OCI-LY1 (cell line): ENCODE data around the gene LAYN.

Experiments
- EZH2 ChIP-seq: fragments of 200-600 bp; sonication (generic), shearing (Covaris generic); IDR thresholded peaks from 2 replicates; pipeline ENCODE4 v1.8.0; 2017; ENCODE audit warnings: borderline replicate concordance, mixed run types, mild to moderate bottlenecking, antibody characterized with exemption, low read length, moderate library complexity, mixed read lengths
- TF ChIP-seq, protein P1 (sequence below): fragments of 200-600 bp; sonication (generic), shearing (Covaris generic); IDR thresholded peaks from 2 replicates; pipeline ENCODE4 v1.5.1; 2017; ENCODE audit warnings: mild to moderate bottlenecking, antibody characterized with exemption, low read length, moderate library complexity, mixed read lengths

DNA sequence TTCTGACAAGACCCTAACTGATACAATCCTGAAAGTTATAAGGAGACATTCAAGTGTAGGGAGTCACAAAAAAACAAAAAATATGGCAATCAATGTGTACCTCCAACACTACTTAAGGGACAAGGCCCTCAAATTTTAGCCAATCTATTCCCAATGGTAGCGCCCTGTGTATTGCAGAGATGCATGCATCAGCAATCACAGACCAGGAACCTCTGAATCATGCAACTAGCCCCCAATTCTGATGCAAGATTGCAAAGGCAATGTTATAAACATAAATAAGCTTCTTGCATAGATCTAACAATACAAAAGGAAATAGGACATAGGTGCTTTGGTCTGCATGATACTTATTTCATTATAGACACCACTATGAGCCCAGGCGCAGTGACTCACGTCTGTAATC lies 32.1 kb downstream of the LAYN start:
- TF ChIP-seq, protein P1, sequence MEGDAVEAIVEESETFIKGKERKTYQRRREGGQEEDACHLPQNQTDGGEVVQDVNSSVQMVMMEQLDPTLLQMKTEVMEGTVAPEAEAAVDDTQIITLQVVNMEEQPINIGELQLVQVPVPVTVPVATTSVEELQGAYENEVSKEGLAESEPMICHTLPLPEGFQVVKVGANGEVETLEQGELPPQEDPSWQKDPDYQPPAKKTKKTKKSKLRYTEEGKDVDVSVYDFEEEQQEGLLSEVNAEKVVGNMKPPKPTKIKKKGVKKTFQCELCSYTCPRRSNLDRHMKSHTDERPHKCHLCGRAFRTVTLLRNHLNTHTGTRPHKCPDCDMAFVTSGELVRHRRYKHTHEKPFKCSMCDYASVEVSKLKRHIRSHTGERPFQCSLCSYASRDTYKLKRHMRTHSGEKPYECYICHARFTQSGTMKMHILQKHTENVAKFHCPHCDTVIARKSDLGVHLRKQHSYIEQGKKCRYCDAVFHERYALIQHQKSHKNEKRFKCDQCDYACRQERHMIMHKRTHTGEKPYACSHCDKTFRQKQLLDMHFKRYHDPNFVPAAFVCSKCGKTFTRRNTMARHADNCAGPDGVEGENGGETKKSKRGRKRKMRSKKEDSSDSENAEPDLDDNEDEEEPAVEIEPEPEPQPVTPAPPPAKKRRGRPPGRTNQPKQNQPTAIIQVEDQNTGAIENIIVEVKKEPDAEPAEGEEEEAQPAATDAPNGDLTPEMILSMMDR: no peak
- no peak for TF ChIP-seq EZH2
